ENCODE data around the gene OTULIN. TPM values are rescaled to one million over a fixed set of nuclear protein-coding genes. Genes with fewer than 3 reads are reported as not detected.

The OTULIN gene
- total and polyA plus RNA-seq, 2 of the 13 experiments (the other 11 are each of a cell fraction or from before 2014, with no cell fraction given) = 7.0 to 34.8 TPM

GRCh38 chr5:14728459-14728938 lies 64.0 kb downstream of the OTULIN start (continued):
- TF ChIP-seq ZUFSP (CRISPR knock-in tag; IDR thresholded peaks at IDR 0.05; ENCODE audit: borderline replicate concordance) = no peak
- TF ChIP-seq TBX3 (IDR thresholded peaks at IDR 0.05; ENCODE audit: borderline replicate concordance) = peak; percentile 58; the same call in 1 of the 2 replicates
- TF ChIP-seq ZNF230 (CRISPR knock-in tag; IDR thresholded peaks at IDR 0.05) = peak; percentile 62; the same call in 1 of the 2 replicates
- peak; percentile 86 for TF ChIP-seq HIC2 (CRISPR knock-in tag; IDR thresholded peaks at IDR 0.05; ENCODE audit: low read depth)
- peak; percentile 50; the same call in 1 of the 2 replicates for TF ChIP-seq ZNF142 (CRISPR knock-in tag; IDR thresholded peaks at IDR 0.05)
- TF ChIP-seq ZBTB21 (CRISPR knock-in tag; IDR thresholded peaks at IDR 0.05) = 0 out of 2 replicates have a peak, but pooled peaks have one; percentile 24
- peak; percentile 79 for TF ChIP-seq HDAC1 (CRISPR knock-in tag; IDR thresholded peaks at IDR 0.05)
- no peak for TF ChIP-seq ZNF619 (CRISPR knock-in tag; IDR thresholded peaks at IDR 0.05)
- TF ChIP-seq ZFY (CRISPR knock-in tag; IDR thresholded peaks at IDR 0.05) = peak; percentile 72
- TF ChIP-seq PHF8 (CRISPR knock-in tag; IDR thresholded peaks at IDR 0.05) = peak; percentile 37; the same call in 1 of the 2 replicates
- no peak for TF ChIP-seq ZC3H13 (CRISPR knock-in tag; IDR thresholded peaks at IDR 0.05)
- TF ChIP-seq GPBP1L1 (CRISPR knock-in tag; IDR thresholded peaks at IDR 0.05) = no peak
- no peak for TF ChIP-seq ATF5 (CRISPR knock-in tag; IDR thresholded peaks at IDR 0.05; ENCODE audit: low read depth)
- TF ChIP-seq MEIS1 (CRISPR knock-in tag; IDR thresholded peaks at IDR 0.05; ENCODE audit: borderline replicate concordance) = peak; percentile 99
- TF ChIP-seq RNF2 (conservative IDR thresholded peaks at IDR 0.05; ENCODE audit: low read depth) = no peak
- TF ChIP-seq SPEN (CRISPR knock-in tag; IDR thresholded peaks at IDR 0.05; ENCODE audit: low read depth) = peak; percentile 91
- TF ChIP-seq HOXD1 (CRISPR knock-in tag; IDR thresholded peaks at IDR 0.05) = no peak
- TF ChIP-seq ZNF549 (CRISPR knock-in tag; IDR thresholded peaks at IDR 0.05) = no peak

All from HepG2 (cell line).